SU-DHL-6 (cell line): ENCODE results near the gene CTF1.

Experiments
- H2AFZ ChIP-seq: fragments of 200-600 bp; sonication (generic); 2 replicates; pipeline ENCODE4 v1.6.1; 2014; ENCODE audit warnings: low read depth, mild to moderate bottlenecking, moderate library complexity, mixed read lengths, antibody characterized with exemption, low read length; ENCODE audit not compliant: severe bottlenecking
- H3F3A ChIP-seq: fragments of 200-600 bp; shearing (Covaris generic); 2 replicates; pipeline ENCODE4 v1.6.0; 2016; ENCODE audit warnings: antibody characterized with exemption, mild to moderate bottlenecking; ENCODE audit not compliant: insufficient read depth
- H3K27ac ChIP-seq: fragments of 200-600 bp; sonication (generic); 2 replicates; pipeline ENCODE4 v1.5.1; 2016; ENCODE audit warnings: low read depth, mild to moderate bottlenecking, low read length, moderate library complexity, mixed read lengths
- H3K27me3 ChIP-seq: fragments of 200-600 bp; sonication (generic), shearing (Covaris generic); 2 replicates; pipeline ENCODE4 v1.6.0; 2014; ENCODE audit warnings: mild to moderate bottlenecking, low read length
- H3K36me3 ChIP-seq: fragments of 200-600 bp; sonication (generic); 2 replicates; pipeline ENCODE4 v1.6.1; 2014; ENCODE audit warnings: mild to moderate bottlenecking, low read length, mixed read lengths
- H3K4me2 ChIP-seq: fragments of 300-600, 200-600 bp; shearing (Covaris generic), sonication (generic); 2 replicates; pipeline ENCODE4 v1.6.0; 2014; ENCODE audit warnings: low read length, low read depth, mild to moderate bottlenecking; ENCODE audit not compliant: poor library complexity, severe bottlenecking
- H3K4me3 ChIP-seq: fragments of 200-600 bp; sonication (generic); 2 replicates; pipeline ENCODE4 v1.5.1; 2014; ENCODE audit warnings: antibody characterized with exemption, low read length, mild to moderate bottlenecking, mixed read lengths; ENCODE audit not compliant: insufficient read depth, poor library complexity, severe bottlenecking
- H3K79me2 ChIP-seq: fragments of 200-600 bp; sonication (generic); 2 replicates; pipeline ENCODE4 v1.6.1; 2014; ENCODE audit warnings: mild to moderate bottlenecking, low read length, moderate library complexity; ENCODE audit not compliant: insufficient read depth
- H3K9ac ChIP-seq: fragments of 200-600 bp; sonication (generic); 2 replicates; pipeline ENCODE4 v1.7.0; 2014; ENCODE audit warnings: mild to moderate bottlenecking, low read length
- H3K9me2 ChIP-seq: fragments of 200-600 bp; sonication (generic); replicated peaks from 2 replicates; pipeline ENCODE4 v1.6.1; 2014; ENCODE audit warnings: low read length; ENCODE audit not compliant: insufficient read depth
- H3K9me3 ChIP-seq: fragments of 200-600 bp; sonication (generic); 2 replicates; pipeline ENCODE4 v1.6.1; 2014; ENCODE audit warnings: low read length, mixed read lengths; ENCODE audit not compliant: insufficient read depth
- H4K20me1 ChIP-seq: fragments of 200-600 bp; sonication (generic); 2 replicates; pipeline ENCODE4 v1.6.1; 2014; ENCODE audit warnings: low read depth, mild to moderate bottlenecking, antibody characterized with exemption, low read length, moderate library complexity, mixed read lengths
- EZH2phosphoT487 ChIP-seq: fragments of 200-600 bp; sonication (generic), shearing (Covaris generic); conservative IDR thresholded peaks from 2 replicates; pipeline ENCODE4 v1.6.1; 2018; ENCODE audit warnings: mild to moderate bottlenecking, antibody characterized with exemption, low read length, moderate library complexity, mixed read lengths
- TF ChIP-seq, protein P1 (sequence below): fragments of 200-600 bp; sonication (generic); IDR thresholded peaks from one replicate; pipeline ENCODE4 v1.5.1; 2017; ENCODE audit warnings: antibody characterized with exemption, mild to moderate bottlenecking, low read length, moderate library complexity; ENCODE audit not compliant: insufficient read depth, poor library complexity, severe bottlenecking

Gene CTF1

DNA sequence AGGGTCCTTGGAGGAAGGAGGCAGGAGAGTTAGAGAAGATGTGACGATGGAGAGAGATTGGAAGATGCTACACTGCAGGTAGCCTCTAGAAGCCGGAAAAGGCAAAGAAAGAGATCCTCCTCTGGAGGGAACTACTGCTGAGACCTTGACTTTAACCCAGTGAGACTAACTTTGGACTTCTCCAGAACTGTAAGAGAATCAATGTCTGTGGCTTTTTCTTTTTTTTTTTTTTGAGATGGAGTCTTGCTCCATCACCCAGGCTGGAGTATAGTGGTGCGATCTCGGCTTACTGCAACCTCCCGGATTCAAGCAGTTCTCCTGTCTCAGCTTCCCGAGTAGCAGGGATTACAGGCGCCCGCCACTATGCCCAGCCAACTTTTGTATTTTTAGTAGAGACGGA, 11.2 kb upstream of the CTF1 start:
- no peaks in the 10 kb centered on the region for H4K20me1 ChIP-seq
- TF ChIP-seq EZH2phosphoT487, result no peak
- TF ChIP-seq, protein P1, sequence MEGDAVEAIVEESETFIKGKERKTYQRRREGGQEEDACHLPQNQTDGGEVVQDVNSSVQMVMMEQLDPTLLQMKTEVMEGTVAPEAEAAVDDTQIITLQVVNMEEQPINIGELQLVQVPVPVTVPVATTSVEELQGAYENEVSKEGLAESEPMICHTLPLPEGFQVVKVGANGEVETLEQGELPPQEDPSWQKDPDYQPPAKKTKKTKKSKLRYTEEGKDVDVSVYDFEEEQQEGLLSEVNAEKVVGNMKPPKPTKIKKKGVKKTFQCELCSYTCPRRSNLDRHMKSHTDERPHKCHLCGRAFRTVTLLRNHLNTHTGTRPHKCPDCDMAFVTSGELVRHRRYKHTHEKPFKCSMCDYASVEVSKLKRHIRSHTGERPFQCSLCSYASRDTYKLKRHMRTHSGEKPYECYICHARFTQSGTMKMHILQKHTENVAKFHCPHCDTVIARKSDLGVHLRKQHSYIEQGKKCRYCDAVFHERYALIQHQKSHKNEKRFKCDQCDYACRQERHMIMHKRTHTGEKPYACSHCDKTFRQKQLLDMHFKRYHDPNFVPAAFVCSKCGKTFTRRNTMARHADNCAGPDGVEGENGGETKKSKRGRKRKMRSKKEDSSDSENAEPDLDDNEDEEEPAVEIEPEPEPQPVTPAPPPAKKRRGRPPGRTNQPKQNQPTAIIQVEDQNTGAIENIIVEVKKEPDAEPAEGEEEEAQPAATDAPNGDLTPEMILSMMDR, result no peak
- H3K9me3 ChIP-seq, result no peaks in the 10 kb centered on the region
- H2AFZ ChIP-seq, result no peak overlapping the region
- no peak overlapping the region for H3K4me2 ChIP-seq
- no peaks in the 10 kb centered on the region for H3K9me2 ChIP-seq
- H3K4me3 ChIP-seq, result no peak overlapping the region
- no peaks in the 10 kb centered on the region for H3F3A ChIP-seq
- no peak overlapping the region for H3K27ac ChIP-seq
- H3K27me3 ChIP-seq, result no peaks in the 10 kb centered on the region
- H3K9ac ChIP-seq, result no peak overlapping the region
- H3K36me3 ChIP-seq, result no peaks in the 10 kb centered on the region
- H3K79me2 ChIP-seq, result no peaks in the 10 kb centered on the region

DNA sequence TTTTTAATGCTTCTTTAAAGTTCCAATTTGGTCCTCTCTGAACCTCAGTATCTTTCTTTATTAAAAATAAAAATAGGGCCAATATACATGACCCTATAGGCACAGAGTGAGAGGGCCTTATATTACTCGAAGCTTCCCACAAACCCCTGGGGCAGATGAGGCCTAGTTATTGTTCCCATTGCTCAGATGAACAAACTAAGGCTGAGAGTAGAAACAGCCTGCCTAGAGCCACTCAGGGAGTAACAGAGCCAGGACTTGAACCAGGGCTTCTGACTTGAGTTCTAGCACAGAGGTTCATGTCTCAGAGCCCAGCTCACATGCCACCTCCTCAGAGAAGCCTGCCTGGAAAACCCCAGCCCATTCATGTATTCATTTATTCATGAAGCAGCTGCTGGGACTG, 10.3 kb upstream of the CTF1 start:
- Histone ChIP-seq H3F3A (no peaks in the 10 kb centered on the region), H3K27ac (no peak overlapping the region), H3K9ac (no peak overlapping the region), H3K79me2 (no peaks in the 10 kb centered on the region), H2AFZ (no peak overlapping the region), H3K27me3 (no peaks in the 10 kb centered on the region), H4K20me1 (no peaks in the 10 kb centered on the region), H3K9me2 (no peaks in the 10 kb centered on the region), H3K4me3 (no peak overlapping the region), H3K9me3 (no peaks in the 10 kb centered on the region), H3K36me3 (no peaks in the 10 kb centered on the region), H3K4me2 (no peak overlapping the region)
- TF ChIP-seq EZH2phosphoT487, result no peak
- TF ChIP-seq, protein P1, result no peak

DNA sequence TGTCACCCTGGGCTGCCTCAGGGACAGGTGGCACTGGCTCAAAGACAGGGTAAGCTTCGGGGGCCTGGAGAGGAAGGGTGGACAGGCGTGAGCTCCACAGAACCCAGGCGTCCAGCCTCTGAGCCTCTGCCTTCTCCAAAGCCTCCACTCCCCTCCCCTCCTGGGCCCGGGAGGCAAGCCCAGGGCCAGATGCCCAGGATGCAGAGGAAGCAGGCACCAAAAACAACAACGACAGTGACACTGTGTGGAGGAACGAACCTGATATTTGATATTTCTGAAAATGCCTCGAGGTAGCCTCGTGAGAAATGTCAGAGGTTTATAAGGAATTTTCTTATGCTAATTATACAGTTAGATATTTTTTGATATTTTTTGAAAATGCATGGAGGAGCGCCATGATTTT, 8.5 kb upstream of the CTF1 start:
- H2AFZ ChIP-seq, result no peak overlapping the region
- H3K9me3 ChIP-seq, result no peaks in the 10 kb centered on the region
- H3K36me3 ChIP-seq, result no peaks in the 10 kb centered on the region
- H4K20me1 ChIP-seq, result no peaks in the 10 kb centered on the region
- H3K9me2 ChIP-seq, result no peaks in the 10 kb centered on the region
- H3K9ac ChIP-seq, result no peak overlapping the region
- no peak overlapping the region for H3K4me2 ChIP-seq
- no peak for TF ChIP-seq EZH2phosphoT487
- TF ChIP-seq, protein P1, result no peak
- H3F3A ChIP-seq, result no peaks in the 10 kb centered on the region
- H3K79me2 ChIP-seq, result no peaks in the 10 kb centered on the region
- H3K27me3 ChIP-seq, result no peaks in the 10 kb centered on the region
- H3K4me3 ChIP-seq, result no peak overlapping the region
- no peak overlapping the region for H3K27ac ChIP-seq
